LNCaP clone FGC (cell line): ENCODE results near the gene KDM4B.

Source experiments
- DNase-seq: peaks from one replicate; pipeline ENCODE4 v3.0.0-alpha.2; 2011; ENCODE audit warnings: low read depth
- H3K4me3 ChIP-seq: 2 replicates; pipeline ENCODE4 v1.5.1; 2011; ENCODE audit warnings: mild to moderate bottlenecking, low read depth, low read length, control low read depth
- TF ChIP-seq, protein P1 (sequence below): IDR thresholded peaks from 2 replicates; pipeline ENCODE4 v1.5.1; 2012; ENCODE audit warnings: mild to moderate bottlenecking; ENCODE audit not compliant: control insufficient read depth, insufficient read depth; ENCODE audit errors: extremely low read depth

Gene KDM4B

GRCh38 chr19:5126498-5127223 lies 157.7 kb downstream of the KDM4B start:
- no peak overlapping the region for H3K4me3 ChIP-seq
- DNase-seq: no peak
- TF ChIP-seq, protein P1, sequence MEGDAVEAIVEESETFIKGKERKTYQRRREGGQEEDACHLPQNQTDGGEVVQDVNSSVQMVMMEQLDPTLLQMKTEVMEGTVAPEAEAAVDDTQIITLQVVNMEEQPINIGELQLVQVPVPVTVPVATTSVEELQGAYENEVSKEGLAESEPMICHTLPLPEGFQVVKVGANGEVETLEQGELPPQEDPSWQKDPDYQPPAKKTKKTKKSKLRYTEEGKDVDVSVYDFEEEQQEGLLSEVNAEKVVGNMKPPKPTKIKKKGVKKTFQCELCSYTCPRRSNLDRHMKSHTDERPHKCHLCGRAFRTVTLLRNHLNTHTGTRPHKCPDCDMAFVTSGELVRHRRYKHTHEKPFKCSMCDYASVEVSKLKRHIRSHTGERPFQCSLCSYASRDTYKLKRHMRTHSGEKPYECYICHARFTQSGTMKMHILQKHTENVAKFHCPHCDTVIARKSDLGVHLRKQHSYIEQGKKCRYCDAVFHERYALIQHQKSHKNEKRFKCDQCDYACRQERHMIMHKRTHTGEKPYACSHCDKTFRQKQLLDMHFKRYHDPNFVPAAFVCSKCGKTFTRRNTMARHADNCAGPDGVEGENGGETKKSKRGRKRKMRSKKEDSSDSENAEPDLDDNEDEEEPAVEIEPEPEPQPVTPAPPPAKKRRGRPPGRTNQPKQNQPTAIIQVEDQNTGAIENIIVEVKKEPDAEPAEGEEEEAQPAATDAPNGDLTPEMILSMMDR: no peak

DNA sequence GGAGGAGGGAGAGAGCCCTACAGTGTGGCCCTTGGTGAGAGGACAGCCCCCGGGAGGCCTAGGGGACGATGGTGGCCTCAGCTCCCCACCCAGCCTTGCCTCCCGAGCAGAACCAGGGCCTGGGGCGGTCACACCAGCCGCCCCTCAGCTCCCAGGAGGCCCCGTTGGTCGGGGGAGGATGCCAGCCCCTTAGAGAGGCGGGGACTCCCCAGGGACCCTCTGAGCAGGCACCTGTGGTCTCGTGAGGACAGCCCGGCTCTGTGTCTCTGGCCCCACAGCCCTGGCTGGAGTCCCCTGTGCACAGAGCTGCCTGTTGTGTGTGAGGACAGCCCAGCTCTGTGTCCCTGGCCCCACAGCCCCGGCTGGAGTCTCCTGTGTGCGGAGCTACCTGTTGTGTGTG lies 158.8 kb downstream of the KDM4B start:
- H3K4me3 ChIP-seq: no peak overlapping the region
- DNase-seq: no peak
- TF ChIP-seq, protein P1: no peak

DNA sequence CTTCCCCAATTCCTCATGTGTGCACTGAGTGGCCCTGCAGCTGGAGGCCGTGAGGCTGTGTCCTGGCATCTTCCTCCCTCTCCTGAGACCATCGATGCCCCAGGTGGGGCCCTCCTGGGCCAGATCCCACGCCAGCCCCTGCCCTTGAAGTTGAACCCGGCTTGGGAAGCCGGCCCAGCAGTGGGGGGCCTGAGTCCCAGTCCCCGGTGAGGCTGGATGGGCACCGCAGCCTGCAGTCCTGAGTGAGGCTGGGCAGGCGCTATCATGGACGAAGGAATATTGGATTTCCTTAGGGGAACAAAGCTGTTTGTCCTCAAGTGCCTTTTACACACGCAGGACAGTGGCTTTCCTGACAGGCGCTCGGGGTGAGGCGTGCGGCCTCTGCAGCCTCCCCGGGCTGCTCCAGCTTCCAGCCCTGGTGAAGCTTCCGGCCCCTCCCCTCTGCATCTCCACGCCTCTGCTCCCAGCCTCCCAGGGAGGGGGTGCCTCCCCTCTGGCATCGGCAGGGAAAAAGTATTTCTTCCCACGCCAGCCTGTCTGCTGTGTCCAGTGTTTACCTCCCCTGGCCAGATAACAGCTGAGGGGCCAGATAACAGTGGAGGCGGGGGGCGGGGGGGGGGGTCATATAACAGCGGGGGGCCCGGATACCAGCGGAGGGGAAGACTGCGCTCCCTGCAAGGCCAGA lies 159.5 kb downstream of the KDM4B start:
- TF ChIP-seq, protein P1: no peak
- no peak overlapping the region for H3K4me3 ChIP-seq
- DNase-seq: no peak

DNA sequence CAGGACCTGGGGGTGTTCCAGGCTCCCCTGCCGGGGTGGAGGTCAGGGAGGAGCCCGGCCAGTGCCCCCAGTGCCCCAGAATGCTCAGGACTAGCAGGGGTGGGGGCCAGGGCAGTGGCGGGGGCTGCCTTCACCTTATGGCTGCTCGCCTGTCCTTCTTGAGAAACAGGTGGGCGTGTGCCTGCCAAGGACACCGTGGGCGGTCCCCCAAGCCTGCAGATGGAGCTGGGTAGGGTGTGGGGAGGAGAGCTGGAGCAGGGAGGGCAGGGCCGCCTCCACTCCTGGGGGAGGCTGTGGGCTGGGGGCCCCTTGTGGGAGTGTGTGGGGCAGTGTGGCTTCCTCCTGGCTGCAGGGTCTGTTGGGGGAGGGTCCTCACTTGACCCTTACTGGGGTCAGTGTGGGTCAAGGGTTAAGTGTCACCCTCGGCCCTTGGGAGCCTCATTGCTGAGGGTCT lies 160.1 kb downstream of the KDM4B start:
- TF ChIP-seq, protein P1: no peak
- no peak overlapping the region for H3K4me3 ChIP-seq
- no peak for DNase-seq

- TF ChIP-seq, protein P1: no peak
- no peak for DNase-seq
- no peak overlapping the region for H3K4me3 ChIP-seq
Measured at GRCh38 chr19:5129691-5130090, 160.8 kb downstream of the KDM4B start.

DNA sequence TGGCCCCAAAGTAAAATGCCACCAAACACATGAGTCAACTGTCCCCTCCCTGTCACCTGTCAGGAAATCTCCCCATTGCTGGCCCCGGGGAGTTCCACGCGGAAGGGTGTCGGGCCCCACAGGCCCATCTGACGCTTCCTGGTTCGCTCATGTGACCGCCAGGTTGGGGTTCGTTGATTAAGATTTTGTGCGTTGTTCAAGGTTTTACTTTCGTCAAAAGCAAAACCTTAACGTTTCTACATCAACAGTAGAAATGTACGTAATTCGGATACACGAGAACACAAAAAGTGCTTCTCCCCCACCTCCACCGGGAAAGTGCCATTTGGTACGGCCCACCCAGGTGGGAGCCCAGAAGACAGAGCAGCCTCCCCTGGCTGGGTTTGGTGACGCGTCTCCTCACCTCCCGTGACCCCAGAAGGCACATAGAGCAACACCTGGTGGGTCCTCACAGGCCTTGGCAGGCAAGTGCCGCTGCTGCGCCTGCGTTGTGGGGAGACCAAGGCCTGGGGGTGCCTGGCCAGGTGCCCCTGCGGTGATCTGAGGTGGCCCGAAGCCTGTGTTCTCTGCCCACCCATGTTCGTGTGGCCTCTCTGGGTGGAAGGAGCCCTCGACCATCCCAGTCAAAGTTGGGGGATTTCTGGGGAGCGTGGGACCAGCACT lies 161.6 kb downstream of the KDM4B start:
- H3K4me3 ChIP-seq: no peak overlapping the region

More for the DNA sequence above, 161.6 kb downstream of the KDM4B start:
- TF ChIP-seq, protein P1: no peak
- DNase-seq: no peak
